T-cell (primary cell): ENCODE measurements around the gene PAQR8. TPM values are rescaled to one million over a fixed set of nuclear protein-coding genes. Genes with fewer than 3 reads are reported as not detected.
A peak's percentile ranks its signal among the peaks of the same experiment; 100 is the strongest.

Experiments used
- ATAC-seq, 4 experiments: fragments of 200-7000 bp in 3 of 4; fragments of 150-1000 bp in 1 of 4; cut with Tn5 transposase; replicated peaks in 1 of 4; 1 replicate in 3 of 4; 2 replicates in 1 of 4; pipeline ENCODE4 v1.10.0; 2021; ENCODE audit warnings: moderate library complexity in 3 of 4, mild to moderate bottlenecking in 2 of 4, moderate number of reproducible peaks in 1 of 4
- CTCF ChIA-PET, 2 donors: fragments of 300-600 bp; sonication (Branson Sonifier 250); formaldehyde crosslinking; loops; one replicate each; lab custom pipeline; 2022; ENCODE audit warnings: antibody characterized with exemption in 2 of 2; lab: Charles Lee
- POLR2A ChIA-PET, 2 donors: fragments of 300-600 bp; sonication (Branson Sonifier 250); formaldehyde crosslinking; loops; one replicate each; lab custom pipeline; 2022; ENCODE audit warnings: antibody characterized with exemption in 2 of 2; lab: Charles Lee
- DNase-seq, 35 experiments: peaks; one replicate each; pipeline versions ENCODE4 v3.0.0 to v3.0.0-alpha.2; 2013 to 2023
- H3K27ac ChIP-seq: one replicate; pipeline ENCODE4 v1.5.1; 2013; ENCODE audit warnings: low read length
- H3K27me3 ChIP-seq, 2 experiments: replicated peaks in 1 of 2; 1 replicate in 1 of 2; 2 replicates in 1 of 2; pipeline versions ENCODE4 v1.6.1 to v1.7.0; 2013; ENCODE audit warnings: low read length in 1 of 2, mixed read lengths in 1 of 2; ENCODE audit not compliant: control insufficient read depth in 2 of 2, insufficient read depth in 2 of 2; ENCODE audit errors: extremely low read depth in 1 of 2
- H3K36me3 ChIP-seq, 2 donors: 1 replicate in 1 of 2; 2 replicates in 1 of 2; pipeline versions ENCODE4 v1.6.1 to v1.7.0; 2013; ENCODE audit warnings: low read length in 1 of 2; ENCODE audit not compliant: control insufficient read depth in 2 of 2, insufficient read depth in 1 of 2; ENCODE audit errors: extremely low read depth in 1 of 2
- H3K4me1 ChIP-seq, 2 experiments: 1 replicate in 1 of 2; 2 replicates in 1 of 2; pipeline versions ENCODE4 v1.6.1 to v1.7.0; 2013; ENCODE audit warnings: low read length in 2 of 2, mixed read lengths in 1 of 2; ENCODE audit not compliant: insufficient read depth in 2 of 2, control insufficient read depth in 1 of 2; ENCODE audit errors: extremely low read depth in 1 of 2
- H3K4me3 ChIP-seq, 2 donors: 1 replicate in 1 of 2; 2 replicates in 1 of 2; pipeline versions ENCODE4 v1.5.1 to v1.7.0; 2013; ENCODE audit warnings: mild to moderate bottlenecking in 2 of 2, low read length in 1 of 2, moderate library complexity in 1 of 2; ENCODE audit not compliant: control insufficient read depth in 1 of 2; ENCODE audit errors: extremely low read depth in 1 of 2
- H3K9me3 ChIP-seq: 2 replicates; pipeline ENCODE4 v1.7.0; 2013
- H3K27ac Mint-ChIP-seq, 2 donors: one replicate each; pipeline ENCODE4 v1.8.0; 2020 to 2021; ENCODE audit warnings: mild to moderate bottlenecking in 2 of 2, mixed read lengths in 2 of 2
- H3K27me3 Mint-ChIP-seq, 2 donors: one replicate each; pipeline ENCODE4 v1.8.0; 2021 to 2022; ENCODE audit warnings: mixed read lengths in 2 of 2
- H3K36me3 Mint-ChIP-seq: one replicate; pipeline ENCODE4 v1.8.0; 2021; ENCODE audit warnings: mixed read lengths
- H3K4me1 Mint-ChIP-seq, 3 donors: one replicate each; pipeline ENCODE4 v1.8.0; 2020 to 2022; ENCODE audit warnings: mixed read lengths in 3 of 3, mild to moderate bottlenecking in 1 of 3
- H3K4me3 Mint-ChIP-seq, 3 donors: one replicate each; pipeline ENCODE4 v1.8.0; 2020 to 2022; ENCODE audit warnings: mild to moderate bottlenecking in 3 of 3, mixed read lengths in 3 of 3, moderate library complexity in 3 of 3
- H3K9me3 Mint-ChIP-seq, 3 donors: one replicate each; pipeline ENCODE4 v1.8.0; 2020 to 2022; ENCODE audit warnings: mixed read lengths in 3 of 3
- WGBS: methylation state at CpG from one replicate; pipeline ENCODE4 v1.1.5; 2013; ENCODE audit warnings: missing lambda C conversion rate; ENCODE audit not compliant: insufficient coverage; 5-methylcytosine and 5-hydroxymethylcytosine counted together
- total RNA-seq, 35 experiments: library from RNA in 6 of 35; stranded (reverse) in 6 of 35; fragments of 120-200 nt in 1 of 35; gene quantifications; one replicate each; pipeline versions ENCODE4 v1.2.1 to v1.2.4 and lab custom pipeline; 2013 to 2026

The PAQR8 gene
- total RNA-seq, 5 donors from 2014 or later (not counting 1 experiment from before 2014, with no cell fraction given), result 12.0 to 35.2 (median 30.2) TPM

- no peak overlapping the region for H3K27ac Mint-ChIP-seq
- Histone ChIP-seq H3K27ac (no peak overlapping the region), H3K36me3 (no peaks in the 10 kb centered on the region), H3K9me3 (no peaks in the 10 kb centered on the region), H3K4me3 (no peak overlapping the region), H3K27me3 (peaks cover 0 to 8% of the 10 kb centered on the region in 2 experiments), H3K4me1 (peaks cover 7 to 17% of the 10 kb centered on the region in 2 experiments)
- WGBS, result no CpG with 5 or more reads among the region's 1 CpG
- H3K36me3 Mint-ChIP-seq, result no peaks in the 10 kb centered on the region
- ChIA-PET POLR2A (interaction anchor here in 1 of 2 donors (0.6 kb wide), 2 partner anchors 15 to 254 kb away, joined by 3 read pairs; no protein-coding TSS in a partner anchor), CTCF (interaction anchor here (0.6 to 5.6 kb wide), 11 partner anchors 9 to 247 kb away, joined by 3 to 51 read pairs (median 4); partner anchors contain the start of genes MCM3 (in 1 of the 2) and PAQR8 (in 1 of the 2))
- ATAC-seq (peak in 2 of 4 experiments; percentile 7 to 9), DNase-seq (peak in 15 of 35 experiments; percentile 9 to 81 (median 23))
- H3K27me3 Mint-ChIP-seq, result no peaks in the 10 kb centered on the region
- peaks cover 22 to 24% (median 24%) of the 10 kb centered on the region in 3 donors for H3K4me1 Mint-ChIP-seq
- no peaks in the 10 kb centered on the region for H3K9me3 Mint-ChIP-seq
- no peak overlapping the region for H3K4me3 Mint-ChIP-seq
Measured at GRCh38 chr6:52416629-52417151, 54.7 kb downstream of the PAQR8 start.

- H3K27me3 ChIP-seq, result peaks cover 0 to 8% of the 10 kb centered on the region in 2 experiments
- Mint-ChIP-seq H3K27ac (no peak overlapping the region), H3K36me3 (no peaks in the 10 kb centered on the region), H3K9me3 (no peaks in the 10 kb centered on the region), H3K27me3 (no peaks in the 10 kb centered on the region), H3K4me1 (peaks cover 19 to 23% (median 20%) of the 10 kb centered on the region in 3 donors), H3K4me3 (peak overlapping the region in 1 of 3 donors; percentile 21)
- ChIA-PET CTCF (interaction anchor here (0.5 to 5.6 kb wide), 8 partner anchors 10 to 246 kb away, joined by 3 to 51 read pairs (median 4); partner anchors contain the start of genes MCM3 (in 1 of the 2) and PAQR8 (in 1 of the 2)), POLR2A (interaction anchor here in 1 of 2 donors (0.6 kb wide), 1 partner anchor 23 kb away, joined by 3 read pairs; no protein-coding TSS in a partner anchor)
- DNase-seq (no peak), ATAC-seq (no peak)
- H3K4me3 ChIP-seq, result no peak overlapping the region
- no peak overlapping the region for H3K27ac ChIP-seq
- H3K9me3 ChIP-seq, result no peaks in the 10 kb centered on the region
- peaks cover 7 to 17% of the 10 kb centered on the region in 2 experiments for H3K4me1 ChIP-seq
- H3K36me3 ChIP-seq, result no peaks in the 10 kb centered on the region
- 98% methylated on average over 4 of the region's 5 CpGs for WGBS
Measured at GRCh38 chr6:52417675-52418111, 55.7 kb downstream of the PAQR8 start.

- Mint-ChIP-seq H3K4me3 (peak overlapping the region in 1 of 3 donors; percentile 24), H3K9me3 (no peaks in the 10 kb centered on the region), H3K36me3 (no peaks in the 10 kb centered on the region), H3K27ac (no peak overlapping the region), H3K4me1 (peaks cover 16 to 23% (median 17%) of the 10 kb centered on the region in 3 donors), H3K27me3 (no peaks in the 10 kb centered on the region)
- H3K9me3 ChIP-seq, result no peaks in the 10 kb centered on the region
- peaks cover 7 to 17% of the 10 kb centered on the region in 2 experiments for H3K4me1 ChIP-seq
- no peak overlapping the region for H3K4me3 ChIP-seq
- 100% methylated on average over 1 of the region's 2 CpGs for WGBS
- ATAC-seq (no peak), DNase-seq (no peak)
- no peaks in the 10 kb centered on the region for H3K36me3 ChIP-seq
- no peak overlapping the region for H3K27ac ChIP-seq
- peaks cover 0 to 8% of the 10 kb centered on the region in 2 experiments for H3K27me3 ChIP-seq
- ChIA-PET CTCF (interaction anchor here (0.5 to 5.6 kb wide), 18 partner anchors 10 to 1067 kb away, joined by 3 to 51 read pairs (median 4); partner anchors contain the start of gene MCM3 (in 1 of the 2)), POLR2A (interaction anchor here (0.6 to 1.4 kb wide), 4 partner anchors 10 to 163 kb away, joined by 3 to 6 read pairs (median 4); no protein-coding TSS in a partner anchor)
Measured at GRCh38 chr6:52418606-52419005, 56.7 kb downstream of the PAQR8 start.

DNA sequence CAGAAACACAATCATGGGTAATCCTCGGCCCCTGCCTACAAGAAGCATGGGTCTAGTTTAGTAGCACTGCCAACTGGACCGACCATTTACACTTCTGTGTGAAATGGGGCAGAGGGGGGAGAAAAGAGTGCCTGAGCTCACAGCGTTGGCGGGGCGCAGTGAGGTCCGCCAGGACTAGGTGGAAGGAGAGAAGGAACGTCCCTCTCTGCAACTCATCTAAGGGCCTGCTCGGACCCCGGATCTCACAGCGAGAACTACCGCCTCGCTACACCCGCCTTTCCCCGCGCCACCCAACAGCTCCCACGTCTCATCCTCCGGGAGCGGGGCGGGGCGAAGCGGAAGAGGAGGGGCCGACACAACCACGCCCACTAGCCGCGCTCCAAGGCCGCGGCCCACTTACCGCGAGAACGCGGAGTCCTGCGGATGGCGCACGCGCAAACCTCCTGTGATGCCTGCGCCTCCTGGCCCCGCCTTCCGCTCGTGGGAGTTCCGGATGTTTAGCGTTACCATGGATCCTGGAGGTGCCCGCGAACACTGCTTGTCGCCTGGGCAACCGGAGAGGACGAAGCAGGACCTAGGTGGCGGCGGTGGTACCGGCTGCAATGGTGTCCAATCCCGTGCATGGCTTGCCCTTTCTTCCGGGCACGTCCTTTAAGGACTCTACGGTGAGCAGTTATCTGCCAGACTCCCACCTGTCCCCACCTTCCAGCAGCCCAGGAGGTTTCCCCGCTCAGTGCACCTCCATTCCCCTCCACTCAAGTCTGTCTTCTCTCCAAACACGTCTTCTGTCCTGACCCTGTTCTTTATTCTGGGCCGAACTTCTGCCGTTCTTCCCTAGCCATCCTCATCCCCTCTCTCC, 58.1 kb downstream of the PAQR8 start, which contains the start of gene EFHC1:
EFHC1 (plus strand) TSS at position 534 of the 859 bp plus-strand sequence; CDS start at position 603, 69 bp downstream.
- Histone ChIP-seq H3K27ac (peak within 1 kb of the TSS; percentile 62), H3K4me3 (peak within 1 kb of the TSS; percentile 60 to 67), H3K9me3 (no peaks in the 10 kb centered on the region), H3K36me3 (no peaks in the 10 kb centered on the region), H3K27me3 (peaks cover 0 to 8% of the 10 kb centered on the region in 2 experiments), H3K4me1 (peaks cover 7 to 17% of the 10 kb centered on the region in 2 experiments)
- no peaks in the 10 kb centered on the region for H3K27me3 Mint-ChIP-seq
- peak within 1 kb of the TSS in 1 of 2 donors; percentile 66 for H3K27ac Mint-ChIP-seq
- peaks cover 15 to 20% (median 15%) of the 10 kb centered on the region in 3 donors for H3K4me1 Mint-ChIP-seq
- no peaks in the 10 kb centered on the region for H3K9me3 Mint-ChIP-seq
- CTCF ChIA-PET, result interaction anchor here (0.6 to 5.6 kb wide), 19 partner anchors 10 to 243 kb away, joined by 3 to 51 read pairs (median 4); partner anchors contain the start of genes MCM3 (in 2 of the 2) and PAQR8 (in 1 of the 2)
- POLR2A ChIA-PET, result interaction anchor here (0.7 to 1.4 kb wide), 2 partner anchors 20 to 30 kb away, joined by 4 to 7 read pairs; no protein-coding TSS in a partner anchor
- H3K36me3 Mint-ChIP-seq, result no peaks in the 10 kb centered on the region
- under 1% methylated on average over 44 of the region's 57 CpGs for WGBS
- peak; percentile 91 to 95 (median 94) for ATAC-seq
- no peak within 1 kb of the TSS for H3K4me3 Mint-ChIP-seq
- peak; percentile 93 to 99 (median 96) for DNase-seq

GRCh38 chr6:52420668-52421358, 58.9 kb downstream of the PAQR8 start:
- no peaks in the 10 kb centered on the region for H3K36me3 Mint-ChIP-seq
- no peak for ATAC-seq
- no peak overlapping the region for H3K27ac Mint-ChIP-seq
- H3K4me3 Mint-ChIP-seq, result no peak overlapping the region
- ChIA-PET CTCF (interaction anchor here (0.6 to 1.8 kb wide), 13 partner anchors 13 to 767 kb away, joined by 3 to 11 read pairs (median 4); partner anchors contain the start of gene MCM3 (in 2 of the 2)), POLR2A (interaction anchor here (0.6 to 1.4 kb wide), 5 partner anchors 30 to 260 kb away, joined by 3 to 6 read pairs (median 3); no protein-coding TSS in a partner anchor)
- no peaks in the 10 kb centered on the region for H3K27me3 Mint-ChIP-seq
- H3K36me3 ChIP-seq, result no peaks in the 10 kb centered on the region
- H3K27me3 ChIP-seq, result peaks cover 0 to 8% of the 10 kb centered on the region in 2 experiments
- H3K4me3 ChIP-seq, result peak overlapping the region; percentile 60 to 67
- no peaks in the 10 kb centered on the region for H3K9me3 ChIP-seq
- no peaks in the 10 kb centered on the region for H3K9me3 Mint-ChIP-seq
- 7% methylated on average over 14 of the region's 21 CpGs for WGBS
- peaks cover 7 to 14% (median 8%) of the 10 kb centered on the region in 3 donors for H3K4me1 Mint-ChIP-seq
- DNase-seq, result no peak
- peaks cover 7 to 17% of the 10 kb centered on the region in 2 experiments for H3K4me1 ChIP-seq
- peak overlapping the region; percentile 62 for H3K27ac ChIP-seq
